ENCODE measurements around the gene UNC5A.

GRCh38 chr5:176918613-176919012 is 108.3 kb downstream of the UNC5A start:
- TF ChIP-seq FOXP2 (optimal IDR thresholded peaks at IDR 0.05; ENCODE audit: control extremely low read depth, extremely low read length, insufficient read depth) = no peak
- no peak for TF ChIP-seq EZH2 (IDR thresholded peaks at IDR 0.05)

Data from SK-N-MC (cell line).